GM21528 (cell line): ENCODE results near the gene SAMD4A.

Experiments
- ATAC-seq: cut with Tn5 transposase; IDR thresholded peaks from one replicate; pipeline ENCODE4 v1.9.1; 2021; ENCODE audit warnings: mild to moderate bottlenecking, moderate library complexity; ENCODE audit not compliant: unreplicated experiment, low FRiP score

SAMD4A gene

GRCh38 chr14:54698966-54699530 lies 132.1 kb downstream of the SAMD4A start:
- no peak for ATAC-seq

- no peak for ATAC-seq
Observed at GRCh38 chr14:54699735-54700134, 132.8 kb downstream of the SAMD4A start.

- ATAC-seq = no peak
Observed at GRCh38 chr14:54700717-54701116, 133.8 kb downstream of the SAMD4A start.

- no peak for ATAC-seq
Observed at GRCh38 chr14:54702014-54702491, 135.1 kb downstream of the SAMD4A start.

- no peak for ATAC-seq
Observed at GRCh38 chr14:54702492-54702891, 135.6 kb downstream of the SAMD4A start.

GRCh38 chr14:54703082-54703481 lies 136.2 kb downstream of the SAMD4A start:
- no peak for ATAC-seq

- ATAC-seq = no peak
Observed at GRCh38 chr14:54703724-54704123, 136.8 kb downstream of the SAMD4A start.

- ATAC-seq = no peak
Observed at GRCh38 chr14:54704768-54705167, 137.8 kb downstream of the SAMD4A start.

- ATAC-seq = no peak
Observed at GRCh38 chr14:54706769-54707168, 139.8 kb downstream of the SAMD4A start.

GRCh38 chr14:54708161-54708560 lies 141.2 kb downstream of the SAMD4A start:
- no peak for ATAC-seq

- no peak for ATAC-seq
Observed at GRCh38 chr14:54708982-54709381, 142.1 kb downstream of the SAMD4A start.

GRCh38 chr14:54709444-54709843 lies 142.5 kb downstream of the SAMD4A start:
- no peak for ATAC-seq

- no peak for ATAC-seq
Observed at GRCh38 chr14:54709867-54710266, 142.9 kb downstream of the SAMD4A start.

GRCh38 chr14:54711312-54711711 lies 144.4 kb downstream of the SAMD4A start:
- no peak for ATAC-seq

GRCh38 chr14:54711812-54712464 lies 145.0 kb downstream of the SAMD4A start:
- no peak for ATAC-seq

- ATAC-seq = no peak
Observed at GRCh38 chr14:54712465-54713200, 145.7 kb downstream of the SAMD4A start.

- ATAC-seq = no peak
Observed at GRCh38 chr14:54713379-54713778, 146.5 kb downstream of the SAMD4A start.

GRCh38 chr14:54715239-54715638 lies 148.3 kb downstream of the SAMD4A start:
- ATAC-seq = no peak

- no peak for ATAC-seq
Observed at GRCh38 chr14:54715811-54716210, 148.9 kb downstream of the SAMD4A start.

GRCh38 chr14:54716862-54717261 lies 149.9 kb downstream of the SAMD4A start:
- no peak for ATAC-seq

GRCh38 chr14:54718046-54718445 lies 151.1 kb downstream of the SAMD4A start:
- ATAC-seq = no peak

- no peak for ATAC-seq
Observed at GRCh38 chr14:54719406-54719805, 152.5 kb downstream of the SAMD4A start.
